GM21528 (cell line): ENCODE results near the gene MICA.
"Not testable (repeated sequence)": the region's sequence is repeated elsewhere in the genome, so short reads cannot be mapped to it uniquely, and the experiment has no call there.

Experiments
- ATAC-seq: cut with Tn5 transposase; IDR thresholded peaks from one replicate; pipeline ENCODE4 v1.9.1; 2021; ENCODE audit warnings: mild to moderate bottlenecking, moderate library complexity; ENCODE audit not compliant: unreplicated experiment, low FRiP score

Gene MICA

GRCh38 chr6:31379850-31380249 is 23.5 kb upstream of the MICA start:
- no peak for ATAC-seq

GRCh38 chr6:31381666-31382065 is 21.7 kb upstream of the MICA start:
- no peak for ATAC-seq

- ATAC-seq = no peak
Observed at GRCh38 chr6:31383149-31383548, 20.2 kb upstream of the MICA start.

- no peak for ATAC-seq
Observed at GRCh38 chr6:31385041-31385440, 18.4 kb upstream of the MICA start.

GRCh38 chr6:31386099-31386498 is 17.3 kb upstream of the MICA start:
- ATAC-seq = no peak

- no peak for ATAC-seq
Observed at GRCh38 chr6:31386977-31387376, 16.4 kb upstream of the MICA start.

GRCh38 chr6:31388916-31389801 is 14.2 kb upstream of the MICA start:
- not testable (repeated sequence) for ATAC-seq

- ATAC-seq = not testable (repeated sequence)
Observed at GRCh38 chr6:31389802-31390132, 13.6 kb upstream of the MICA start.

GRCh38 chr6:31393932-31394331 is 9.5 kb upstream of the MICA start:
- no peak for ATAC-seq

GRCh38 chr6:31394381-31394780 is 9.0 kb upstream of the MICA start:
- no peak for ATAC-seq

GRCh38 chr6:31395832-31396231 is 7.6 kb upstream of the MICA start:
- no peak for ATAC-seq

GRCh38 chr6:31396422-31397152 is 6.8 kb upstream of the MICA start:
- ATAC-seq = no peak

- not testable (repeated sequence) for ATAC-seq
Observed at GRCh38 chr6:31397153-31397499, 6.3 kb upstream of the MICA start.

GRCh38 chr6:31397901-31398525 is 5.4 kb upstream of the MICA start:
- no peak for ATAC-seq

- ATAC-seq = no peak
Observed at GRCh38 chr6:31399589-31400466, 3.6 kb upstream of the MICA start.

GRCh38 chr6:31400467-31401289 is 2.7 kb upstream of the MICA start:
- ATAC-seq = no peak

- no peak for ATAC-seq
Observed at GRCh38 chr6:31401403-31401802, 2.0 kb upstream of the MICA start.

GRCh38 chr6:31402324-31403282 is 792 bp upstream of the MICA start:
- ATAC-seq = peak; percentile 15

- not testable (repeated sequence) for ATAC-seq
Observed at GRCh38 chr6:31404061-31404364, 618 bp downstream of the MICA start.
